Neural crest cell (in vitro differentiated cells): ENCODE data around the gene EFCAB14. TPM values are rescaled to one million over a fixed set of nuclear protein-coding genes. Genes with fewer than 3 reads are reported as not detected.

Experiments used
- DNase-seq: peaks from one replicate; pipeline ENCODE4 v3.0.0; 2021; ENCODE audit warnings: low read depth, mixed read lengths, low spot score
- H3K27ac Mint-ChIP-seq: one replicate; pipeline ENCODE4 v1.8.0; 2021; ENCODE audit warnings: mild to moderate bottlenecking, mixed read lengths; ENCODE audit not compliant: unreplicated experiment
- H3K27me3 Mint-ChIP-seq: 2 replicates; pipeline ENCODE4 v1.8.0; 2021; ENCODE audit warnings: low read depth, mild to moderate bottlenecking, mixed read lengths
- H3K36me3 Mint-ChIP-seq: 2 replicates; pipeline ENCODE4 v1.8.0; 2021; ENCODE audit warnings: low read depth, mild to moderate bottlenecking, mixed read lengths
- H3K4me1 Mint-ChIP-seq: 2 replicates; pipeline ENCODE4 v1.8.0; 2021; ENCODE audit warnings: mixed read lengths
- H3K4me3 Mint-ChIP-seq: one replicate; pipeline ENCODE4 v1.8.0; 2021; ENCODE audit warnings: mild to moderate bottlenecking, mixed read lengths
- H3K9me3 Mint-ChIP-seq: 2 replicates; pipeline ENCODE4 v1.8.0; 2021; ENCODE audit warnings: mixed read lengths
- CTCF ChIP-seq: fragments of 200-600 bp; sonication (generic); conservative IDR thresholded peaks from 2 replicates; pipeline ENCODE4 v1.5.0; 2021; ENCODE audit warnings: antibody characterized with exemption, mild to moderate bottlenecking
- total RNA-seq: library from RNA; stranded (reverse); gene quantifications from 2 replicates; pipeline ENCODE4 v1.2.1, GENCODE V29; 2021

The EFCAB14 gene
- total RNA-seq, 1 donor from 2014 or later, result 33.1 TPM

- peak; percentile 63 for TF ChIP-seq CTCF
- no peak for DNase-seq
- Mint-ChIP-seq H3K9me3 (no peaks in the 10 kb centered on the region), H3K27me3 (no peaks in the 10 kb centered on the region), H3K4me1 (no peaks in the 10 kb centered on the region), H3K4me3 (no peak overlapping the region), H3K27ac (no peak overlapping the region), H3K36me3 (peaks cover 9% of the 10 kb centered on the region)
Observed at GRCh38 chr1:46691997-46692790, 26.7 kb downstream of the EFCAB14 start.

GRCh38 chr1:46690931-46691421 lies 27.9 kb downstream of the EFCAB14 start:
- no peaks in the 10 kb centered on the region for H3K27me3 Mint-ChIP-seq
- no peaks in the 10 kb centered on the region for H3K4me1 Mint-ChIP-seq
- H3K9me3 Mint-ChIP-seq, result no peaks in the 10 kb centered on the region
- TF ChIP-seq CTCF, result no peak
- peaks cover 9% of the 10 kb centered on the region for H3K36me3 Mint-ChIP-seq
- H3K27ac Mint-ChIP-seq, result no peak overlapping the region
- no peak overlapping the region for H3K4me3 Mint-ChIP-seq
- no peak for DNase-seq

- Mint-ChIP-seq H3K4me1 (no peaks in the 10 kb centered on the region), H3K27ac (no peak overlapping the region), H3K4me3 (no peak overlapping the region), H3K27me3 (no peaks in the 10 kb centered on the region), H3K36me3 (no peaks in the 10 kb centered on the region), H3K9me3 (no peaks in the 10 kb centered on the region)
- TF ChIP-seq CTCF, result no peak
- no peak for DNase-seq
Observed at GRCh38 chr1:46689897-46690296, 29.0 kb downstream of the EFCAB14 start.

GRCh38 chr1:46689356-46689755 lies 29.6 kb downstream of the EFCAB14 start:
- no peak overlapping the region for H3K4me3 Mint-ChIP-seq
- H3K27ac Mint-ChIP-seq, result no peak overlapping the region
- H3K4me1 Mint-ChIP-seq, result no peaks in the 10 kb centered on the region
- H3K9me3 Mint-ChIP-seq, result no peaks in the 10 kb centered on the region
- H3K27me3 Mint-ChIP-seq, result no peaks in the 10 kb centered on the region
- no peaks in the 10 kb centered on the region for H3K36me3 Mint-ChIP-seq
- DNase-seq, result no peak
- TF ChIP-seq CTCF, result no peak

GRCh38 chr1:46687921-46688509 lies 30.9 kb downstream of the EFCAB14 start:
- DNase-seq, result no peak

More at GRCh38 chr1:46687921-46688509, 30.9 kb downstream of the EFCAB14 start:
- Mint-ChIP-seq H3K4me3 (no peak overlapping the region), H3K27ac (no peak overlapping the region), H3K9me3 (no peaks in the 10 kb centered on the region), H3K4me1 (no peaks in the 10 kb centered on the region), H3K36me3 (no peaks in the 10 kb centered on the region), H3K27me3 (no peaks in the 10 kb centered on the region)
- no peak for TF ChIP-seq CTCF
